ENCODE data around the gene RETREG3. TPM values are rescaled to one million over a fixed set of nuclear protein-coding genes. Genes with fewer than 3 reads are reported as not detected.

Gene RETREG3
- polyA plus RNA-seq, 2 of the 4 experiments (the other 2 are of a cell fraction): 24.2 to 28.3 TPM

GRCh38 chr17:42531455-42532354 is 77.5 kb downstream of the RETREG3 start (continued):
- TF ChIP-seq CHD4 (IDR thresholded peaks at IDR 0.05; ENCODE audit: borderline replicate concordance): no peak

DNA sequence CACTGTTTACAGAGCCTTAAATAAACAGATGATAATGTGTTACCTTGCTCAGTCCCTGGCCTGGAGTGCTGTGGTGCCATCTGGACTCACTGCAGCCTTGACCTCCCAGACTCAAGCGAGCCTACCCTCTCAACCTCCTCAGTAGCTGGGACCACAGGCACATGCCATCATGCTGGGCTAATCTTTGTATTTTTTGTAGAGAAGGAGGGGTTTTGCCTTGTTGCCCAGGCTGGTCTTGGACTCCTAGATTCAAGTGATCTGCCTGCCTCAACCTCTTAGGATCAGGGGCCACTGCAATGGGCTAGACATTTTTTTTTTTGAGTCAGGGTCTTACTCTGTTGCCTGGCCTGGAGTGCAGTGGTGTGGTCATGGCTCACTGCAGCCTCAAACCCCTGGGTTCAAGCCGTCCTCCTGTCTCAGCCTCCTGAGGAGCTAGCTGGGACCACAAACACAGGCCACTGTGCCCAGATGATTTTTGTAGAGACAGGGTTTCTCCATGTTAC is 78.2 kb downstream of the RETREG3 start:
- Histone ChIP-seq H3K4me2 (peak overlapping the region; percentile 72), H3K9me3 (no peaks in the 10 kb centered on the region), H3K4me3 (no peak overlapping the region), H3K4me1 (peaks cover 49% of the 10 kb centered on the region), H3K27ac (peak overlapping the region; percentile 77 to 85)
- WGBS (ENCODE audit: missing lambda C conversion rate): 59% methylated on average over 2 of the region's 2 CpGs
- no peak for DNase-seq (ENCODE audit: low read depth in 1 of 2, low spot score in 1 of 2)
- POLR2A ChIA-PET: interaction anchor here (1.2 kb wide), 1 partner anchor 108 kb away, joined by 4 read pairs; the partner anchor contains the start of gene CAVIN1
- TF ChIP-seq RAD21 (conservative IDR thresholded peaks at IDR 0.05 in 1 of 2, IDR thresholded peaks at IDR 0.05 in 1 of 2): no peak
- no peak for TF ChIP-seq KDM5A (IDR thresholded peaks at IDR 0.05)
- no peak for TF ChIP-seq KDM1A (IDR thresholded peaks at IDR 0.05; ENCODE audit: low read depth)
- no peak for TF ChIP-seq HES2 (IDR thresholded peaks at IDR 0.05)
- TF ChIP-seq FOSB (CRISPR knock-in tag; IDR thresholded peaks at IDR 0.05): no peak
- no peak for TF ChIP-seq POLR2AphosphoS2 (conservative IDR thresholded peaks at IDR 0.05; ENCODE audit: low read length)
- no peak for TF ChIP-seq PHF8 (IDR thresholded peaks at IDR 0.05; ENCODE audit: borderline replicate concordance, low read depth)
- TF ChIP-seq ESRRA (IDR thresholded peaks at IDR 0.05; ENCODE audit: borderline replicate concordance, low read length): no peak
- TF ChIP-seq EHMT2 (IDR thresholded peaks at IDR 0.05; ENCODE audit: low read depth): no peak
- TF ChIP-seq, protein P1, sequence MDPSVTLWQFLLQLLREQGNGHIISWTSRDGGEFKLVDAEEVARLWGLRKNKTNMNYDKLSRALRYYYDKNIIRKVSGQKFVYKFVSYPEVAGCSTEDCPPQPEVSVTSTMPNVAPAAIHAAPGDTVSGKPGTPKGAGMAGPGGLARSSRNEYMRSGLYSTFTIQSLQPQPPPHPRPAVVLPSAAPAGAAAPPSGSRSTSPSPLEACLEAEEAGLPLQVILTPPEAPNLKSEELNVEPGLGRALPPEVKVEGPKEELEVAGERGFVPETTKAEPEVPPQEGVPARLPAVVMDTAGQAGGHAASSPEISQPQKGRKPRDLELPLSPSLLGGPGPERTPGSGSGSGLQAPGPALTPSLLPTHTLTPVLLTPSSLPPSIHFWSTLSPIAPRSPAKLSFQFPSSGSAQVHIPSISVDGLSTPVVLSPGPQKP (IDR thresholded peaks at IDR 0.05; ENCODE audit: low read depth, low read length): no peak
- no peak for TF ChIP-seq CEBPB (IDR thresholded peaks at IDR 0.05)
- TF ChIP-seq SMC3 (IDR thresholded peaks at IDR 0.05): no peak
- no peak for TF ChIP-seq HOXB5 (CRISPR knock-in tag; IDR thresholded peaks at IDR 0.05)
- TF ChIP-seq TFCP2L1 (CRISPR knock-in tag; IDR thresholded peaks at IDR 0.05): no peak
- no peak for TF ChIP-seq JUNB (IDR thresholded peaks at IDR 0.05)
- TF ChIP-seq MAZ (IDR thresholded peaks at IDR 0.05; ENCODE audit: borderline replicate concordance, low read depth, low read length): no peak
- no peak for TF ChIP-seq NFE2L2 (conservative IDR thresholded peaks at IDR 0.05; ENCODE audit: low read length)
- no peak for TF ChIP-seq E2F6 (IDR thresholded peaks at IDR 0.05; ENCODE audit: borderline replicate concordance, low read depth)
- no peak for FAIRE-seq
- CTCF ChIA-PET: interaction anchor here (0.9 to 11.5 kb wide), 10 partner anchors 11 to 349 kb away, joined by 3 to 231 read pairs (median 6); no protein-coding TSS in a partner anchor
- peak in 1 of 2 experiments; percentile 6; a peak in 1 of 6 replicates for ATAC-seq

Other genes with a start within 250 kb of the RETREG3 start
- gene STAT3, start 220.9 kb downstream of the RETREG3 start, polyA plus RNA-seq (2011; rRNA removed): 72.8 and 81.9 TPM in 2 replicates
- gene STAT3, start 220.9 kb downstream of the RETREG3 start, polyA plus RNA-seq (2017; fragmentation: RNase III; extraction: RNeasy Plus Mini Kit Qiagen cat#74134 plus additional on column Dnase treatment): 97.8 to 115 TPM (median 109 TPM) in 3 replicates
- gene CAVIN1, start 186.1 kb downstream of the RETREG3 start, polyA plus RNA-seq (2011; rRNA removed): 91.4 and 101 TPM in 2 replicates
- gene CAVIN1, start 186.1 kb downstream of the RETREG3 start, polyA plus RNA-seq (2017; fragmentation: RNase III; extraction: RNeasy Plus Mini Kit Qiagen cat#74134 plus additional on column Dnase treatment): 371 to 416 TPM (median 377 TPM) in 3 replicates
- 33.7 and 59.6 TPM in 2 replicates for gene ATP6V0A1, start 150.5 kb downstream of the RETREG3 start, polyA plus RNA-seq (2011; rRNA removed)
- 25.8 to 27.3 TPM (median 26.7 TPM) in 3 replicates for gene ATP6V0A1, start 150.5 kb downstream of the RETREG3 start, polyA plus RNA-seq (2017; fragmentation: RNase III; extraction: RNeasy Plus Mini Kit Qiagen cat#74134 plus additional on column Dnase treatment)
- gene NAGLU, start 73.1 kb downstream of the RETREG3 start, polyA plus RNA-seq (2011; rRNA removed): 17.8 and 18.0 TPM in 2 replicates
- 28.2 to 34.5 TPM (median 34.0 TPM) in 3 replicates for gene NAGLU, start 73.1 kb downstream of the RETREG3 start, polyA plus RNA-seq (2017; fragmentation: RNase III; extraction: RNeasy Plus Mini Kit Qiagen cat#74134 plus additional on column Dnase treatment)
- gene HSD17B1, start 56.5 kb downstream of the RETREG3 start, polyA plus RNA-seq (2011; rRNA removed): 0.40 and 0.49 TPM in 2 replicates
- gene HSD17B1, start 56.5 kb downstream of the RETREG3 start, polyA plus RNA-seq (2017; fragmentation: RNase III; extraction: RNeasy Plus Mini Kit Qiagen cat#74134 plus additional on column Dnase treatment): 1.2 to 1.9 TPM (median 1.5 TPM) in 3 replicates
- gene COASY, start 47.2 kb downstream of the RETREG3 start, polyA plus RNA-seq (2011; rRNA removed): 65.4 and 77.5 TPM in 2 replicates
- 103 to 113 TPM (median 112 TPM) in 3 replicates for gene COASY, start 47.2 kb downstream of the RETREG3 start, polyA plus RNA-seq (2017; fragmentation: RNase III; extraction: RNeasy Plus Mini Kit Qiagen cat#74134 plus additional on column Dnase treatment)
- 48.0 and 48.6 TPM in 2 replicates for gene MLX, start 42.3 kb downstream of the RETREG3 start, polyA plus RNA-seq (2011; rRNA removed)
- 46.3 to 48.1 TPM (median 47.0 TPM) in 3 replicates for gene MLX, start 42.3 kb downstream of the RETREG3 start, polyA plus RNA-seq (2017; fragmentation: RNase III; extraction: RNeasy Plus Mini Kit Qiagen cat#74134 plus additional on column Dnase treatment)
- gene PSMC3IP, start 31.6 kb downstream of the RETREG3 start, polyA plus RNA-seq (2011; rRNA removed): 17.8 and 26.1 TPM in 2 replicates
- gene PSMC3IP, start 31.6 kb downstream of the RETREG3 start, polyA plus RNA-seq (2017; fragmentation: RNase III; extraction: RNeasy Plus Mini Kit Qiagen cat#74134 plus additional on column Dnase treatment): 37.3 to 40.7 TPM (median 37.9 TPM) in 3 replicates
- 73.3 and 79.3 TPM in 2 replicates for gene TUBG1, start 309 bp upstream of the RETREG3 start, polyA plus RNA-seq (2011; rRNA removed)
- 151 to 161 TPM (median 156 TPM) in 3 replicates for gene TUBG1, start 309 bp upstream of the RETREG3 start, polyA plus RNA-seq (2017; fragmentation: RNase III; extraction: RNeasy Plus Mini Kit Qiagen cat#74134 plus additional on column Dnase treatment)
- gene TUBG2, start 49.9 kb upstream of the RETREG3 start, polyA plus RNA-seq (2011; rRNA removed): 14.9 and 18.6 TPM in 2 replicates
- 27.1 to 36.1 TPM (median 30.6 TPM) in 3 replicates for gene TUBG2, start 49.9 kb upstream of the RETREG3 start, polyA plus RNA-seq (2017; fragmentation: RNase III; extraction: RNeasy Plus Mini Kit Qiagen cat#74134 plus additional on column Dnase treatment)
- 5.3 and 5.5 TPM in 2 replicates for gene PLEKHH3, start 67.6 kb upstream of the RETREG3 start, polyA plus RNA-seq (2011; rRNA removed)
- 12.3 to 15.5 TPM (median 14.0 TPM) in 3 replicates for gene PLEKHH3, start 67.6 kb upstream of the RETREG3 start, polyA plus RNA-seq (2017; fragmentation: RNase III; extraction: RNeasy Plus Mini Kit Qiagen cat#74134 plus additional on column Dnase treatment)
- gene CCR10, start 72.5 kb upstream of the RETREG3 start, polyA plus RNA-seq (2011; rRNA removed): 0.19 and 0.23 TPM in 2 replicates
- gene CCR10, start 72.5 kb upstream of the RETREG3 start, polyA plus RNA-seq (2017; fragmentation: RNase III; extraction: RNeasy Plus Mini Kit Qiagen cat#74134 plus additional on column Dnase treatment): 0.59 to 0.73 TPM (median 0.66 TPM) in 3 replicates
- 8.2 and 8.8 TPM in 2 replicates for gene CNTNAP1, start 73.2 kb upstream of the RETREG3 start, polyA plus RNA-seq (2011; rRNA removed)
- 6.3 to 7.1 TPM (median 7.1 TPM) in 3 replicates for gene CNTNAP1, start 73.2 kb upstream of the RETREG3 start, polyA plus RNA-seq (2017; fragmentation: RNase III; extraction: RNeasy Plus Mini Kit Qiagen cat#74134 plus additional on column Dnase treatment)
- gene EZH1, start 135.7 kb upstream of the RETREG3 start, polyA plus RNA-seq (2011; rRNA removed): 35.4 and 41.1 TPM in 2 replicates
- gene EZH1, start 135.7 kb upstream of the RETREG3 start, polyA plus RNA-seq (2017; fragmentation: RNase III; extraction: RNeasy Plus Mini Kit Qiagen cat#74134 plus additional on column Dnase treatment): 20.1 to 21.7 TPM (median 21.5 TPM) in 3 replicates
- 0.49 and 1.2 TPM in 2 replicates for gene RAMP2, start 151.9 kb upstream of the RETREG3 start, polyA plus RNA-seq (2011; rRNA removed)
- 0.30 to 1.0 TPM (median 0.87 TPM) in 3 replicates for gene RAMP2, start 151.9 kb upstream of the RETREG3 start, polyA plus RNA-seq (2017; fragmentation: RNase III; extraction: RNeasy Plus Mini Kit Qiagen cat#74134 plus additional on column Dnase treatment)
- 143 and 173 TPM in 2 replicates for gene VPS25, start 164.1 kb upstream of the RETREG3 start, polyA plus RNA-seq (2011; rRNA removed)
- gene VPS25, start 164.1 kb upstream of the RETREG3 start, polyA plus RNA-seq (2017; fragmentation: RNase III; extraction: RNeasy Plus Mini Kit Qiagen cat#74134 plus additional on column Dnase treatment): 118 to 132 TPM (median 119 TPM) in 3 replicates
- 1.1 and 1.6 TPM in 2 replicates for gene WNK4, start 171.2 kb upstream of the RETREG3 start, polyA plus RNA-seq (2011; rRNA removed)
- 1.3 to 1.5 TPM (median 1.5 TPM) in 3 replicates for gene WNK4, start 171.2 kb upstream of the RETREG3 start, polyA plus RNA-seq (2017; fragmentation: RNase III; extraction: RNeasy Plus Mini Kit Qiagen cat#74134 plus additional on column Dnase treatment)
- 126 and 170 TPM in 2 replicates for gene COA3, start 189.3 kb upstream of the RETREG3 start, polyA plus RNA-seq (2011; rRNA removed)
- gene COA3, start 189.3 kb upstream of the RETREG3 start, polyA plus RNA-seq (2017; fragmentation: RNase III; extraction: RNeasy Plus Mini Kit Qiagen cat#74134 plus additional on column Dnase treatment): 127 to 131 TPM (median 130 TPM) in 3 replicates
- gene CNTD1, start 189.5 kb upstream of the RETREG3 start, polyA plus RNA-seq (2011; rRNA removed): 0.06 and 0.07 TPM in 2 replicates
- 0.10 to 0.47 TPM (median 0.17 TPM) in 3 replicates for gene CNTD1, start 189.5 kb upstream of the RETREG3 start, polyA plus RNA-seq (2017; fragmentation: RNase III; extraction: RNeasy Plus Mini Kit Qiagen cat#74134 plus additional on column Dnase treatment)
- gene BECN1, start 214.9 kb upstream of the RETREG3 start, polyA plus RNA-seq (2011; rRNA removed): 125 and 138 TPM in 2 replicates
- 98.9 to 103 TPM (median 99.8 TPM) in 3 replicates for gene BECN1, start 214.9 kb upstream of the RETREG3 start, polyA plus RNA-seq (2017; fragmentation: RNase III; extraction: RNeasy Plus Mini Kit Qiagen cat#74134 plus additional on column Dnase treatment)
- 220 and 257 TPM in 2 replicates for gene PSME3, start 224.0 kb upstream of the RETREG3 start, polyA plus RNA-seq (2011; rRNA removed)
- gene PSME3, start 224.0 kb upstream of the RETREG3 start, polyA plus RNA-seq (2017; fragmentation: RNase III; extraction: RNeasy Plus Mini Kit Qiagen cat#74134 plus additional on column Dnase treatment): 214 to 241 TPM (median 223 TPM) in 3 replicates
- 2.7 and 3.0 TPM in 2 replicates for gene AOC2, start 235.2 kb upstream of the RETREG3 start, polyA plus RNA-seq (2011; rRNA removed)
- gene AOC2, start 235.2 kb upstream of the RETREG3 start, polyA plus RNA-seq (2017; fragmentation: RNase III; extraction: RNeasy Plus Mini Kit Qiagen cat#74134 plus additional on column Dnase treatment): 1.7 to 1.9 TPM (median 1.8 TPM) in 3 replicates
- gene AOC3, start 241.8 kb upstream of the RETREG3 start, polyA plus RNA-seq (2011; rRNA removed): 1.4 and 1.6 TPM in 2 replicates
- 0.79 to 1.1 TPM (median 0.97 TPM) in 3 replicates for gene AOC3, start 241.8 kb upstream of the RETREG3 start, polyA plus RNA-seq (2017; fragmentation: RNase III; extraction: RNeasy Plus Mini Kit Qiagen cat#74134 plus additional on column Dnase treatment)